DOHH2 (cell line): ENCODE data around the gene COA5.

Source experiments
- H3F3A ChIP-seq: fragments of 200-600 bp; sonication (generic), shearing (Covaris generic); 2 replicates; pipeline ENCODE4 v1.6.0; 2016; ENCODE audit warnings: antibody characterized with exemption, mild to moderate bottlenecking; ENCODE audit not compliant: control insufficient read depth, insufficient read depth
- H3K27ac ChIP-seq: fragments of 200-600 bp; sonication (generic); 2 replicates; pipeline ENCODE4 v1.5.1; 2014; ENCODE audit warnings: low read depth, mild to moderate bottlenecking, low read length, moderate library complexity
- H3K27me3 ChIP-seq: fragments of 200-600 bp; sonication (generic); 2 replicates; pipeline ENCODE4 v1.6.1; 2014; ENCODE audit warnings: mild to moderate bottlenecking, low read length, mixed read lengths; ENCODE audit not compliant: control insufficient read depth
- H3K36me3 ChIP-seq: fragments of 200-600 bp; sonication (generic); 2 replicates; pipeline ENCODE4 v1.6.1; 2014; ENCODE audit warnings: mild to moderate bottlenecking, low read length, moderate library complexity, mixed read lengths; ENCODE audit not compliant: control insufficient read depth
- H3K4me1 ChIP-seq: fragments of 200-600 bp; sonication (generic); 2 replicates; pipeline ENCODE4 v1.6.1; 2014; ENCODE audit warnings: mild to moderate bottlenecking, low read length, mixed read lengths; ENCODE audit not compliant: control insufficient read depth
- H3K4me2 ChIP-seq: fragments of 200-600 bp; sonication (generic); 2 replicates; pipeline ENCODE4 v1.6.0; 2014; ENCODE audit warnings: mild to moderate bottlenecking, low read length, moderate library complexity
- H3K4me3 ChIP-seq: fragments of 200-600 bp; sonication (generic); 2 replicates; pipeline ENCODE4 v1.5.1; 2014; ENCODE audit warnings: mild to moderate bottlenecking, low read length, mixed read lengths
- H3K79me2 ChIP-seq: fragments of 200-600 bp; sonication (generic); 2 replicates; pipeline ENCODE4 v1.6.1; 2014; ENCODE audit warnings: mild to moderate bottlenecking, low read length, mixed read lengths; ENCODE audit not compliant: control insufficient read depth
- H3K9me2 ChIP-seq: fragments of 200-600 bp; sonication (generic); replicated peaks from 2 replicates; pipeline ENCODE4 v1.6.1; 2014; ENCODE audit warnings: mild to moderate bottlenecking, low read length, mixed read lengths; ENCODE audit not compliant: control insufficient read depth
- H3K9me3 ChIP-seq: fragments of 200-600 bp; sonication (generic); 2 replicates; pipeline ENCODE4 v1.6.1; 2014; ENCODE audit warnings: antibody characterized with exemption, low read length, mixed read lengths; ENCODE audit not compliant: control insufficient read depth, insufficient read depth
- H4K20me1 ChIP-seq: fragments of 200-600 bp; sonication (generic); 2 replicates; pipeline ENCODE4 v1.6.0; 2014; ENCODE audit warnings: low read depth, mild to moderate bottlenecking, antibody characterized with exemption, low read length, moderate library complexity; ENCODE audit not compliant: control insufficient read depth, insufficient read depth
- CTCF ChIP-seq: fragments of 200-600 bp; sonication (generic); IDR thresholded peaks from one replicate; pipeline ENCODE4 v1.5.1; 2014; ENCODE audit warnings: antibody characterized with exemption, mild to moderate bottlenecking, low read depth, low read length; ENCODE audit not compliant: poor library complexity, severe bottlenecking
- EZH2phosphoT487 ChIP-seq: fragments of 200-600 bp; sonication (generic); IDR thresholded peaks from 2 replicates; pipeline ENCODE4 v1.6.1; 2017; ENCODE audit warnings: borderline replicate concordance, mild to moderate bottlenecking, antibody characterized with exemption, low read length, moderate library complexity, mixed read lengths

The COA5 gene

GRCh38 chr2:98555696-98556095 lies 52.6 kb downstream of the COA5 start:
- Histone ChIP-seq H3K4me3 (no peak overlapping the region), H3K4me1 (peaks cover 50% of the 10 kb centered on the region), H4K20me1 (no peaks in the 10 kb centered on the region), H3K27me3 (no peaks in the 10 kb centered on the region), H3K79me2 (no peaks in the 10 kb centered on the region), H3K9me3 (no peaks in the 10 kb centered on the region), H3K9me2 (no peaks in the 10 kb centered on the region), H3K27ac (no peak overlapping the region), H3F3A (no peaks in the 10 kb centered on the region), H3K4me2 (no peak overlapping the region), H3K36me3 (peaks cover 14% of the 10 kb centered on the region)
- TF ChIP-seq EZH2phosphoT487 (no peak), CTCF (no peak)

GRCh38 chr2:98554116-98554861 lies 54.0 kb downstream of the COA5 start:
- TF ChIP-seq EZH2phosphoT487, result no peak
- TF ChIP-seq CTCF, result no peak
- no peaks in the 10 kb centered on the region for H3K79me2 ChIP-seq
- no peaks in the 10 kb centered on the region for H3F3A ChIP-seq
- no peaks in the 10 kb centered on the region for H3K9me3 ChIP-seq
- H3K9me2 ChIP-seq, result no peaks in the 10 kb centered on the region
- H3K27ac ChIP-seq, result 0 out of 2 replicates have a peak overlapping the region, but pooled peaks have one; percentile 10
- H3K4me3 ChIP-seq, result no peak overlapping the region
- H4K20me1 ChIP-seq, result no peaks in the 10 kb centered on the region
- no peaks in the 10 kb centered on the region for H3K27me3 ChIP-seq
- peaks cover 48% of the 10 kb centered on the region for H3K4me1 ChIP-seq
- H3K36me3 ChIP-seq, result peaks cover 14% of the 10 kb centered on the region
- peak overlapping the region; percentile 28 for H3K4me2 ChIP-seq

GRCh38 chr2:98552499-98553179 lies 55.7 kb downstream of the COA5 start:
- no peaks in the 10 kb centered on the region for H3K9me2 ChIP-seq
- no peaks in the 10 kb centered on the region for H3K79me2 ChIP-seq
- no peak for TF ChIP-seq CTCF
- no peak for TF ChIP-seq EZH2phosphoT487
- no peaks in the 10 kb centered on the region for H3F3A ChIP-seq
- H3K4me3 ChIP-seq, result no peak overlapping the region
- H3K36me3 ChIP-seq, result peaks cover 14% of the 10 kb centered on the region
- H4K20me1 ChIP-seq, result no peaks in the 10 kb centered on the region
- peaks cover 51% of the 10 kb centered on the region for H3K4me1 ChIP-seq
- no peak overlapping the region for H3K27ac ChIP-seq
- no peaks in the 10 kb centered on the region for H3K9me3 ChIP-seq
- no peaks in the 10 kb centered on the region for H3K27me3 ChIP-seq
- H3K4me2 ChIP-seq, result no peak overlapping the region
